K562 (cell line): Measurements from ENCODE around the gene TSPAN32. TPM values are rescaled to one million over a fixed set of nuclear protein-coding genes. Genes with fewer than 3 reads are reported as not detected.

ENCODE experiments used
- ATAC-seq: fragments of 200-7000 bp; cut with Tn5 transposase; 3 replicates; pipeline ENCODE4 v1.9.1; 2020; ENCODE audit warnings: moderate library complexity
- BruUV-seq: library from RNA; stranded (reverse); fragments of 400-500 nt; replicated peaks from 2 replicates; lab custom pipeline; 2021; lab: Mats Ljungman, UMichigan
- CTCF ChIA-PET: fragments of 300-600 bp; formaldehyde crosslinking; extraction: SDS; loops from one replicate; lab custom pipeline; 2021; ENCODE audit warnings: low intra/inter-chr PET ratio; lab: Yijun Ruan, JAX
- POLR2A ChIA-PET: fragments of 300-600, 350-650 bp; sonication (Branson Sonifier 250); formaldehyde crosslinking; extraction: SDS; loops from one replicate; lab custom pipeline; 2021; ENCODE audit warnings: antibody characterized with exemption, inconsistent platforms; lab: Yijun Ruan, JAX
- DNase-seq, 4 experiments: peaks; one replicate each; pipeline versions ENCODE4 v3.0.0 to v3.0.0-alpha.2; 2011 to 2018; ENCODE audit warnings: low spot score in 3 of 4, mixed read lengths in 3 of 4; ENCODE audit errors: extremely low read depth in 1 of 4
- FAIRE-seq: peaks from 2 replicates; lab custom pipeline; 2011; peaks lifted over from hg19 to GRCh38; lab: Jason Lieb, UNC
- H2AFZ ChIP-seq: 2 replicates; pipeline ENCODE4 v1.6.0; 2011; ENCODE audit warnings: low read depth, low read length, control low read depth, inconsistent platforms
- H3K27ac ChIP-seq: fragments of 200-600 bp; 3 replicates; pipeline ENCODE4 v1.8.0; 2011; ENCODE audit warnings: low read depth, mild to moderate bottlenecking, control low read depth, inconsistent platforms, low read length, moderate library complexity, mixed read lengths; ENCODE audit errors: extremely low read depth
- H3K27me3 ChIP-seq, 2 experiments: fragments of 300-600 bp in 1 of 2; 2 replicates in 1 of 2; 3 replicates in 1 of 2; pipeline versions ENCODE4 v1.6.0 to v1.8.0; 2011; ENCODE audit warnings: inconsistent platforms in 2 of 2, low read length in 2 of 2, mild to moderate bottlenecking in 1 of 2, mixed read lengths in 1 of 2, moderate library complexity in 1 of 2; ENCODE audit not compliant: control insufficient read depth in 2 of 2, insufficient read depth in 2 of 2
- H3K36me3 ChIP-seq: fragments of 300-600 bp; 3 replicates; pipeline ENCODE4 v1.8.0; 2011; ENCODE audit warnings: mild to moderate bottlenecking, low read length, inconsistent platforms; ENCODE audit not compliant: control insufficient read depth, insufficient read depth
- H3K4me1 ChIP-seq, 2 experiments: fragments of 200-600 bp in 1 of 2; replicated peaks in 1 of 2; 2 replicates in 1 of 2; 3 replicates in 1 of 2; pipeline versions ENCODE4 v1.5.1 to v1.8.0; 2011; ENCODE audit warnings: inconsistent platforms in 2 of 2, low read length in 2 of 2, mild to moderate bottlenecking in 1 of 2, mixed read lengths in 1 of 2, moderate library complexity in 1 of 2; ENCODE audit not compliant: control insufficient read depth in 2 of 2, insufficient read depth in 2 of 2
- H3K4me2 ChIP-seq: 2 replicates; pipeline ENCODE4 v1.6.1; 2011; ENCODE audit warnings: low read length, control low read depth, inconsistent platforms, mixed read lengths; ENCODE audit not compliant: insufficient read depth
- H3K4me3 ChIP-seq: fragments of 200-600 bp; sonication (generic), shearing (Covaris generic); 2 replicates; pipeline ENCODE4 v1.5.1; 2016; ENCODE audit warnings: control low read depth, inconsistent platforms
- H3K79me2 ChIP-seq: fragments of 200-600 bp; 3 replicates; pipeline ENCODE4 v1.8.0; 2011; ENCODE audit warnings: low read length, inconsistent platforms; ENCODE audit not compliant: control insufficient read depth, insufficient read depth
- H3K9ac ChIP-seq, 2 experiments: 2 replicates each; pipeline versions ENCODE4 v1.6.0 to v1.6.1; 2011; ENCODE audit warnings: low read depth in 2 of 2, low read length in 2 of 2, control low read depth in 1 of 2, inconsistent platforms in 1 of 2, mild to moderate bottlenecking in 1 of 2, mixed read lengths in 1 of 2; ENCODE audit not compliant: insufficient read depth in 1 of 2
- H3K9me1 ChIP-seq: one replicate; pipeline ENCODE4 v1.6.0; 2011; ENCODE audit warnings: inconsistent platforms, mild to moderate bottlenecking, low read length, moderate library complexity; ENCODE audit not compliant: control insufficient read depth, insufficient read depth
- H3K9me3 ChIP-seq: replicated peaks from 2 replicates; pipeline ENCODE4 v1.5.1; 2011; ENCODE audit warnings: low read depth, low read length, inconsistent platforms; ENCODE audit not compliant: control insufficient read depth, insufficient read depth
- H4K20me1 ChIP-seq: replicated peaks from 2 replicates; pipeline ENCODE4 v1.6.1; 2011; ENCODE audit warnings: low read length, inconsistent platforms, mixed read lengths; ENCODE audit not compliant: control insufficient read depth, insufficient read depth
- CHD7 ChIP-seq: fragments of 200-600 bp; sonication (generic); IDR thresholded peaks from one replicate; pipeline ENCODE4 v1.6.1; 2012; ENCODE audit warnings: mild to moderate bottlenecking, low read depth, low read length, inconsistent platforms
- FOS ChIP-seq: IDR thresholded peaks from 3 replicates; pipeline ENCODE4 v1.6.1; 2011; ENCODE audit not compliant: insufficient read length; ENCODE audit errors: extremely low read depth
- L3MBTL2 ChIP-seq: fragments of 450-650 bp; IDR thresholded peaks from 2 replicates; pipeline ENCODE4 v1.6.1; 2016; ENCODE audit warnings: mild to moderate bottlenecking, moderate library complexity
- POLR2H ChIP-seq: IDR thresholded peaks from 2 replicates; pipeline ENCODE4 v1.6.1; 2016; ENCODE audit warnings: missing genetic modification characterization, low read depth, mild to moderate bottlenecking, control low read depth, missing compliant biosample characterization, moderate library complexity
- SIX5 ChIP-seq, 2 experiments: IDR thresholded peaks; 2 replicates each; pipeline ENCODE4 v1.6.1; 2011; ENCODE audit warnings: low read length in 2 of 2, borderline replicate concordance in 1 of 2, low read depth in 1 of 2, mild to moderate bottlenecking in 1 of 2, moderate library complexity in 1 of 2; ENCODE audit not compliant: insufficient read depth in 1 of 2
- USF2 ChIP-seq: sonication (generic); formaldehyde crosslinking; IDR thresholded peaks from 2 replicates; pipeline ENCODE4 v1.5.0; 2020; ENCODE audit warnings: missing genetic modification reagents
- ZFP36 ChIP-seq: fragments of 150-350 bp; IDR thresholded peaks from 2 replicates; pipeline ENCODE4 v1.6.1; 2018; ENCODE audit warnings: low read length, low read depth; ENCODE audit not compliant: partially characterized antibody
- ZNF124 ChIP-seq: sonication (generic); formaldehyde crosslinking; IDR thresholded peaks from 2 replicates; pipeline ENCODE4 v1.8.1; 2022; ENCODE audit warnings: missing genetic modification reagents
- ZNF311 ChIP-seq: fragments of 250-450 bp; sonication (Bioruptor Pico); IDR thresholded peaks from 2 replicates; pipeline ENCODE4 v1.4.0; 2020; ENCODE audit warnings: mild to moderate bottlenecking, moderate library complexity
- WGBS: fragments of 100-300 bp; shearing (Covaris generic); methylation state at CpG from one replicate; pipeline ENCODE4 v1.1.6; 2016; ENCODE audit warnings: low coverage, mixed read lengths; ENCODE audit not compliant: insufficient coverage; ENCODE audit errors: missing lambda C conversion rate; 5-methylcytosine and 5-hydroxymethylcytosine counted together
- in situ Hi-C: fragments of 300-500 bp; cut with MboI; formaldehyde crosslinking; loops from 4 replicates; pipeline ENCODE4 v1.15.0; 2018; ENCODE audit warnings: inconsistent platforms, mixed read lengths
- intact Hi-C: fragments of 100-400 bp; cut with micrococcal nuclease; formaldehyde crosslinking; loops from 2 replicates; pipeline ENCODE4 v1.14.2; 2022
- polyA plus RNA-seq, 8 experiments: library from polyadenylated mRNA; depleted of rRNA in 4 of 8; stranded (reverse) in 5 of 8; unstranded in 3 of 8; fragments of >200 nt; fragmentation: Nextera tagmentation in 2 of 8; fragmentation: Illumina TruSeq in 1 of 8; extraction: Ambion mirVana in 2 of 8; extraction: Trizol in 1 of 8; gene quantifications; 2 replicates each; pipeline versions ENCODE4 v1.2.1 to v1.2.3, GENCODE V29; 2011 to 2014; ENCODE audit warnings: inconsistent platforms in 1 of 8, missing spikeins in 1 of 8
- total RNA-seq, 7 experiments: library from RNA; depleted of rRNA in 6 of 7; stranded (reverse); fragments of >200 nt in 6 of 7; fragmentation: Illumina TruSeq in 2 of 7; extraction: Trizol in 2 of 7; gene quantifications; 2 replicates each; pipeline versions ENCODE4 v1.2.1 to v1.2.3, GENCODE V29; 2011 to 2021; ENCODE audit warnings: low replicate concordance in 1 of 7

TSPAN32 gene
- total and polyA plus RNA-seq, 9 of the 15 experiments (the other 6 are each of a cell fraction or from before 2014, with no cell fraction given): 0.21 to 7.3 (median 2.6) TPM

GRCh38 chr11:2261436-2262230 lies 40.2 kb upstream of the TSPAN32 start:
- no peaks in the 10 kb centered on the region for H3K9me1 ChIP-seq
- intact Hi-C loops: no loop called here
- no peak overlapping the region for H3K9ac ChIP-seq
- H3K4me2 ChIP-seq: no peak overlapping the region
- CTCF ChIA-PET: no interaction called here
- no peaks in the 10 kb centered on the region for H3K9me3 ChIP-seq
- no TSS peak for BruUV-seq
- no peaks in the 10 kb centered on the region for H3K36me3 ChIP-seq
- POLR2A ChIA-PET: interaction anchor here (0.6 kb wide), 1 partner anchor 1023 kb away, joined by 3 read pairs; no protein-coding TSS in a partner anchor
- ATAC-seq (no peak), DNase-seq (no peak), FAIRE-seq (no peak)
- peaks cover 3 to 38% of the 10 kb centered on the region in 2 experiments; a peak in 4 of 5 replicates for H3K4me1 ChIP-seq
- in situ Hi-C loops: no loop called here
- 20% methylated on average over 14 of the region's 21 CpGs for WGBS
- no peak overlapping the region for H3K27ac ChIP-seq
- no peak overlapping the region for H2AFZ ChIP-seq
- H3K79me2 ChIP-seq: no peaks in the 10 kb centered on the region
- no peak overlapping the region for H3K4me3 ChIP-seq
- peaks cover 17% of the 10 kb centered on the region; the same call in 1 of the 2 replicates for H4K20me1 ChIP-seq
- H3K27me3 ChIP-seq: peaks cover 27 to 88% of the 10 kb centered on the region in 2 experiments; a peak in 4 of 5 replicates
- TF ChIP-seq CHD7: no peak
- no peak for TF ChIP-seq FOS
- no peak for TF ChIP-seq ZNF124 (CRISPR knock-in tag)
- TF ChIP-seq POLR2H: no peak
- no peak for TF ChIP-seq ZNF311 (CRISPR knock-in tag)
- no peak for TF ChIP-seq SIX5 (IDR thresholded peaks at IDR 0.05; ENCODE audit: borderline replicate concordance in 1 of 2, insufficient read depth in 1 of 2, low read depth in 1 of 2, low read length in 2 of 2)
- TF ChIP-seq ZFP36: no peak
- TF ChIP-seq USF2 (CRISPR knock-in tag): no peak
- no peak for TF ChIP-seq L3MBTL2
